GM12878 (cell line): ENCODE measurements around the gene ARHGEF16. TPM values are rescaled to one million over a fixed set of nuclear protein-coding genes. Genes with fewer than 3 reads are reported as not detected.

ENCODE experiments used
- ATAC-seq: fragments of 200-7000 bp; cut with Tn5 transposase; 3 replicates; pipeline ENCODE4 v1.9.1; 2020; ENCODE audit warnings: mild to moderate bottlenecking, moderate library complexity
- BruUV-seq: library from RNA; stranded (reverse); fragments of 400-500 nt; replicated peaks from 2 replicates; lab custom pipeline; 2021; lab: Mats Ljungman, UMichigan
- CTCF ChIA-PET: fragments of 300-600 bp; sonication (Branson Sonifier 250); formaldehyde crosslinking; extraction: SDS; loops from one replicate; lab custom pipeline; 2021; ENCODE audit warnings: inconsistent platforms; lab: Yijun Ruan, JAX
- POLR2A ChIA-PET: fragments of 350-600 bp; formaldehyde crosslinking; extraction: SDS; loops from one replicate; lab custom pipeline; 2021; ENCODE audit warnings: inconsistent platforms; lab: Charles Lee
- RAD21 ChIA-PET: fragments of 300-600 bp; sonication (Branson Sonifier 250); formaldehyde crosslinking; loops from one replicate; lab custom pipeline; 2023; ENCODE audit warnings: antibody characterized with exemption; ENCODE audit not compliant: unreplicated experiment; lab: Charles Lee
- SMC1A ChIA-PET: fragments of 300-600 bp; sonication (Branson Sonifier 250); formaldehyde crosslinking; loops from one replicate; lab custom pipeline; 2023; ENCODE audit not compliant: unreplicated experiment, uncharacterized antibody; lab: Charles Lee
- DNase-seq: peaks from one replicate; pipeline ENCODE4 v3.0.0-alpha.2; 2011; ENCODE audit warnings: low read depth, low spot score
- FAIRE-seq: peaks from 3 replicates; lab custom pipeline; 2011; peaks lifted over from hg19 to GRCh38; lab: Jason Lieb, UNC
- H2AFZ ChIP-seq: 2 replicates; pipeline ENCODE4 v1.6.0; 2011; ENCODE audit warnings: low read depth, low read length, control low read depth; ENCODE audit not compliant: control insufficient read depth
- H3K27ac ChIP-seq: 2 replicates; pipeline ENCODE4 v1.5.1; 2011; ENCODE audit warnings: control low read depth; ENCODE audit not compliant: control insufficient read depth, insufficient read depth
- H3K27me3 ChIP-seq, 2 experiments: replicated peaks in 1 of 2; 2 replicates each; pipeline versions ENCODE4 v1.6.0 to v1.6.1; 2011; ENCODE audit warnings: low read length in 1 of 2; ENCODE audit not compliant: control insufficient read depth in 2 of 2, insufficient read depth in 2 of 2
- H3K36me3 ChIP-seq, 2 experiments: 2 replicates each; pipeline ENCODE4 v1.5.1; 2011; ENCODE audit warnings: low read length in 1 of 2; ENCODE audit not compliant: control insufficient read depth in 2 of 2, insufficient read depth in 2 of 2
- H3K4me1 ChIP-seq: 2 replicates; pipeline ENCODE4 v1.6.1; 2011; ENCODE audit warnings: mild to moderate bottlenecking, low read length, moderate library complexity, mixed read lengths; ENCODE audit not compliant: control insufficient read depth, insufficient read depth
- H3K4me2 ChIP-seq: 2 replicates; pipeline ENCODE4 v1.6.0; 2011; ENCODE audit warnings: control low read depth; ENCODE audit not compliant: control insufficient read depth, insufficient read depth
- H3K4me3 ChIP-seq: fragments of 200-600 bp; sonication (generic); 2 replicates; pipeline ENCODE4 v1.5.1; 2016
- H3K79me2 ChIP-seq: 2 replicates; pipeline ENCODE4 v1.6.0; 2011; ENCODE audit warnings: low read length; ENCODE audit not compliant: control insufficient read depth, insufficient read depth
- H3K9ac ChIP-seq: 2 replicates; pipeline ENCODE4 v1.8.0; 2011; ENCODE audit warnings: low read length, control low read depth, mixed read lengths; ENCODE audit not compliant: control insufficient read depth, insufficient read depth
- H3K9me3 ChIP-seq: replicated peaks from 3 replicates; pipeline ENCODE4 v1.5.1; 2011; ENCODE audit warnings: mild to moderate bottlenecking, low read length; ENCODE audit not compliant: control insufficient read depth, insufficient read depth
- H4K20me1 ChIP-seq: 2 replicates; pipeline ENCODE4 v1.6.0; 2011; ENCODE audit not compliant: control insufficient read depth, insufficient read depth
- KDM1A ChIP-seq: fragments of 200-600 bp; sonication (generic); IDR thresholded peaks from 2 replicates; pipeline ENCODE4 v1.6.1; 2016; ENCODE audit warnings: borderline replicate concordance
- STAT3 ChIP-seq: IDR thresholded peaks from 2 replicates; pipeline ENCODE4 v1.6.1; 2011; ENCODE audit warnings: low read depth, low read length, improper control_type of control experiment
- ZZZ3 ChIP-seq: IDR thresholded peaks from 2 replicates; pipeline ENCODE4 v1.6.1; 2011; ENCODE audit warnings: low read depth; ENCODE audit not compliant: control insufficient read depth, insufficient read length
- WGBS: methylation state at CpG from one replicate; pipeline ENCODE4 v1.1.6; 2016; ENCODE audit warnings: low lambda C conversion rate; ENCODE audit not compliant: insufficient replicate concordance, insufficient coverage; ENCODE audit errors: missing lambda C conversion rate; 5-methylcytosine and 5-hydroxymethylcytosine counted together
- in situ Hi-C: fragments of 300-500 bp; cut with MboI; formaldehyde crosslinking; loops from 9 replicates; pipeline ENCODE4 v1.14.3; 2018; ENCODE audit warnings: mixed read lengths
- intact Hi-C: fragments of 100-400 bp; cut with micrococcal nuclease; formaldehyde crosslinking; loops from one replicate; pipeline ENCODE4 v1.14.2; 2022; ENCODE audit not compliant: unreplicated experiment
- polyA plus RNA-seq, 11 experiments: library from polyadenylated mRNA; depleted of rRNA in 4 of 11; unstranded in 6 of 11; stranded (reverse) in 5 of 11; fragments of >200 nt; fragmentation: Nextera tagmentation in 4 of 11; fragmentation: Illumina TruSeq in 1 of 11; extraction: Ambion mirVana in 4 of 11; extraction: Trizol in 1 of 11; gene quantifications; 1 replicate in 1 of 11; 2 replicates in 10 of 11; pipeline versions ENCODE4 v1.2.1 to v1.2.3, GENCODE V29; 2011 to 2016; ENCODE audit warnings: inconsistent platforms in 2 of 11, missing spikeins in 2 of 11, low read depth in 1 of 11
- total RNA-seq, 4 experiments: library from RNA; depleted of rRNA in 3 of 4; stranded (reverse); fragments of >200 nt in 3 of 4; fragmentation: Illumina TruSeq in 1 of 4; extraction: Trizol in 1 of 4; gene quantifications; 2 replicates each; pipeline versions ENCODE4 v1.2.1 to v1.2.3, GENCODE V29; 2013 to 2021
- TF ChIP-seq, protein P1 (sequence below): fragments of 450-650 bp; IDR thresholded peaks from 2 replicates; pipeline ENCODE4 v1.6.1; 2017; ENCODE audit warnings: mild to moderate bottlenecking, moderate library complexity
- TF ChIP-seq, protein P2 (sequence below): fragments of 450-650 bp; IDR thresholded peaks from 2 replicates; pipeline ENCODE4 v1.6.1; 2016; ENCODE audit warnings: mild to moderate bottlenecking

The ARHGEF16 gene
- total and polyA plus RNA-seq, 10 of the 15 experiments (the other 5 are each of a cell fraction or from before 2014, with no cell fraction given) = not detected

DNA sequence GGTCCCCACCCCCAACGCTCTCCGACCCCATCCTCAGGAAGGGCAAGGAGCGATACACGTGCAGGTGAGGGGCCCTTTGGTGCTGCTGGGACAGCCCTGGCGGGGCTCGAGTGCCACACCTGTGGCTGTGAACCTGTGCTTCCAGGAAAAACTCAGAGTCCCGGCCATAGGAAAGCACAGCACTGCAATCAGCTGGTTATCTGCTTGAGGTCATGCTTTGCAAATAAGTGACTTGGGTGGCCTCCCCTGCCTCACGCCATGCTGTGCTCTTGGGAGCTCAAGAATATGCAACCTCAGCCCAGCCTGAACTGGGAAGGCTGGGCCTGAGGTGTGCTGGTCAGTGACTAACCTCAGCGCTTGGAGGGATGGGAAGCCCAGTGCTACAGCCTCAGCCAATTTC is 36.5 kb upstream of the ARHGEF16 start:
- SMC1A ChIA-PET = no interaction called here
- in situ Hi-C loops = no loop called here
- Histone ChIP-seq H3K36me3 (no peaks in the 10 kb centered on the region), H3K4me2 (no peak overlapping the region), H3K9ac (no peak overlapping the region), H4K20me1 (no peaks in the 10 kb centered on the region)
- BruUV-seq = no TSS peak
- no peak for TF ChIP-seq KDM1A
- no peak for TF ChIP-seq STAT3
- TF ChIP-seq, protein P1, sequence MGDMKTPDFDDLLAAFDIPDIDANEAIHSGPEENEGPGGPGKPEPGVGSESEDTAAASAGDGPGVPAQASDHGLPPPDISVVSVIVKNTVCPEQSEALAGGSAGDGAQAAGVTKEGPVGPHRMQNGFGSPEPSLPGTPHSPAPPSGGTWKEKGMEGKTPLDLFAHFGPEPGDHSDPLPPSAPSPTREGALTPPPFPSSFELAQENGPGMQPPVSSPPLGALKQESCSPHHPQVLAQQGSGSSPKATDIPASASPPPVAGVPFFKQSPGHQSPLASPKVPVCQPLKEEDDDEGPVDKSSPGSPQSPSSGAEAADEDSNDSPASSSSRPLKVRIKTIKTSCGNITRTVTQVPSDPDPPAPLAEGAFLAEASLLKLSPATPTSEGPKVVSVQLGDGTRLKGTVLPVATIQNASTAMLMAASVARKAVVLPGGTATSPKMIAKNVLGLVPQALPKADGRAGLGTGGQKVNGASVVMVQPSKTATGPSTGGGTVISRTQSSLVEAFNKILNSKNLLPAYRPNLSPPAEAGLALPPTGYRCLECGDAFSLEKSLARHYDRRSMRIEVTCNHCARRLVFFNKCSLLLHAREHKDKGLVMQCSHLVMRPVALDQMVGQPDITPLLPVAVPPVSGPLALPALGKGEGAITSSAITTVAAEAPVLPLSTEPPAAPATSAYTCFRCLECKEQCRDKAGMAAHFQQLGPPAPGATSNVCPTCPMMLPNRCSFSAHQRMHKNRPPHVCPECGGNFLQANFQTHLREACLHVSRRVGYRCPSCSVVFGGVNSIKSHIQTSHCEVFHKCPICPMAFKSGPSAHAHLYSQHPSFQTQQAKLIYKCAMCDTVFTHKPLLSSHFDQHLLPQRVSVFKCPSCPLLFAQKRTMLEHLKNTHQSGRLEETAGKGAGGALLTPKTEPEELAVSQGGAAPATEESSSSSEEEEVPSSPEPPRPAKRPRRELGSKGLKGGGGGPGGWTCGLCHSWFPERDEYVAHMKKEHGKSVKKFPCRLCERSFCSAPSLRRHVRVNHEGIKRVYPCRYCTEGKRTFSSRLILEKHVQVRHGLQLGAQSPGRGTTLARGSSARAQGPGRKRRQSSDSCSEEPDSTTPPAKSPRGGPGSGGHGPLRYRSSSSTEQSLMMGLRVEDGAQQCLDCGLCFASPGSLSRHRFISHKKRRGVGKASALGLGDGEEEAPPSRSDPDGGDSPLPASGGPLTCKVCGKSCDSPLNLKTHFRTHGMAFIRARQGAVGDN = no peak
- no peak for TF ChIP-seq ZZZ3
- TF ChIP-seq, protein P2, sequence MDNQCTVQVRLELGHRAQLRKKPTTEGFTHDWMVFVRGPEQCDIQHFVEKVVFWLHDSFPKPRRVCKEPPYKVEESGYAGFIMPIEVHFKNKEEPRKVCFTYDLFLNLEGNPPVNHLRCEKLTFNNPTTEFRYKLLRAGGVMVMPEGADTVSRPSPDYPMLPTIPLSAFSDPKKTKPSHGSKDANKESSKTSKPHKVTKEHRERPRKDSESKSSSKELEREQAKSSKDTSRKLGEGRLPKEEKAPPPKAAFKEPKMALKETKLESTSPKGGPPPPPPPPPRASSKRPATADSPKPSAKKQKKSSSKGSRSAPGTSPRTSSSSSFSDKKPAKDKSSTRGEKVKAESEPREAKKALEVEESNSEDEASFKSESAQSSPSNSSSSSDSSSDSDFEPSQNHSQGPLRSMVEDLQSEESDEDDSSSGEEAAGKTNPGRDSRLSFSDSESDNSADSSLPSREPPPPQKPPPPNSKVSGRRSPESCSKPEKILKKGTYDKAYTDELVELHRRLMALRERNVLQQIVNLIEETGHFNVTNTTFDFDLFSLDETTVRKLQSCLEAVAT = no peak
- TF ChIP-seq, all 136 proteins: peak for 0
- Histone ChIP-seq H3K9me3 (peaks cover 3% of the 10 kb centered on the region; the same call in 1 of the 3 replicates), H3K4me3 (no peak overlapping the region), H2AFZ (no peak overlapping the region), H3K79me2 (no peaks in the 10 kb centered on the region), H3K27ac (no peak overlapping the region), H3K4me1 (no peaks in the 10 kb centered on the region), H3K27me3 (no peaks in the 10 kb centered on the region; a peak in 2 of 4 replicates)
- DNase-seq (no peak), FAIRE-seq (no peak), ATAC-seq (no peak)
- RAD21 ChIA-PET = no interaction called here
- WGBS = 33% methylated on average over 9 of the region's 9 CpGs
- intact Hi-C loops = no loop called here
- CTCF ChIA-PET = interaction anchor here (1.3 kb wide), 1 partner anchor 10 kb away, joined by 3 read pairs; no protein-coding TSS in a partner anchor
- POLR2A ChIA-PET = interaction anchor here (0.6 kb wide), 1 partner anchor 1160 kb away, joined by 3 read pairs; no protein-coding TSS in a partner anchor
